Ascending aorta (tissue), 2 donors: ENCODE measurements around the gene GRIA4. TPM values are rescaled to one million over a fixed set of nuclear protein-coding genes. Genes with fewer than 3 reads are reported as not detected.

Source experiments
- DNase-seq, 2 donors: peaks; one replicate each; pipeline ENCODE4 v3.0.0-alpha.2; 2019; ENCODE audit warnings: low spot score in 2 of 2
- H3K27ac ChIP-seq, 2 donors: fragments of 200-600 bp; sonication (generic); one replicate each; pipeline ENCODE4 v1.5.1; 2016 to 2017; ENCODE audit warnings: mild to moderate bottlenecking in 1 of 2
- H3K27me3 ChIP-seq: fragments of 200-600 bp; sonication (generic); one replicate; pipeline ENCODE4 v1.5.1; 2017
- H3K36me3 ChIP-seq, 2 donors: fragments of 200-600 bp; sonication (generic); one replicate each; pipeline ENCODE4 v1.5.1; 2016
- H3K4me1 ChIP-seq, 2 donors: fragments of 200-600 bp; sonication (generic); one replicate each; pipeline ENCODE4 v1.5.1; 2016 to 2017; ENCODE audit warnings: mild to moderate bottlenecking in 1 of 2
- H3K4me3 ChIP-seq, 2 donors: fragments of 200-600 bp; sonication (generic); one replicate each; pipeline ENCODE4 v1.5.1; 2016 to 2017; ENCODE audit warnings: mild to moderate bottlenecking in 1 of 2
- H3K9me3 ChIP-seq, 2 donors: fragments of 200-600 bp; sonication (generic); one replicate each; pipeline ENCODE4 v1.5.1; 2016
- CTCF ChIP-seq, 3 experiments: fragments of 200-600 bp in 2 of 3; fragments of 450-650 bp in 1 of 3; sonication (generic) in 2 of 3; IDR thresholded peaks; one replicate each; pipeline ENCODE4 v1.5.1; 2016 to 2019; ENCODE audit warnings: antibody characterized with exemption in 3 of 3, mild to moderate bottlenecking in 1 of 3, moderate library complexity in 1 of 3
- intact Hi-C: fragments of 100-400 bp; cut with DNase I; formaldehyde crosslinking; loops from one replicate; pipeline ENCODE4 v1.15.1; 2023
- total RNA-seq: library from RNA; depleted of rRNA; stranded (reverse); fragments of >200 nt; gene quantifications from one replicate; pipeline ENCODE4 v1.1.0, GENCODE V29; 2016

Gene GRIA4
- total RNA-seq, 1 donor from 2014 or later = not detected

- H3K36me3 ChIP-seq = no peaks in the 10 kb centered on the region
- intact Hi-C loops = no loop called here
- no peak overlapping the region for H3K27ac ChIP-seq
- H3K4me1 ChIP-seq = no peaks in the 10 kb centered on the region
- TF ChIP-seq CTCF (IDR thresholded peaks at IDR 0.05) = no peak
- no peak for DNase-seq
- H3K9me3 ChIP-seq = no peaks in the 10 kb centered on the region
- no peak overlapping the region for H3K4me3 ChIP-seq
- no peaks in the 10 kb centered on the region for H3K27me3 ChIP-seq
These were observed 29.7 kb downstream of the GRIA4 start for GRCh38 chr11:105639527-105639926.

- intact Hi-C loops = no loop called here
- Histone ChIP-seq H3K4me3 (no peak overlapping the region), H3K4me1 (no peaks in the 10 kb centered on the region), H3K9me3 (no peaks in the 10 kb centered on the region), H3K27ac (no peak overlapping the region), H3K36me3 (no peaks in the 10 kb centered on the region), H3K27me3 (no peaks in the 10 kb centered on the region)
- no peak for TF ChIP-seq CTCF (IDR thresholded peaks at IDR 0.05)
- DNase-seq = no peak
These were observed 31.6 kb downstream of the GRIA4 start for GRCh38 chr11:105641433-105641832.

GRCh38 chr11:105642870-105643269 lies 33.0 kb downstream of the GRIA4 start:
- no peaks in the 10 kb centered on the region for H3K36me3 ChIP-seq
- no peak for TF ChIP-seq CTCF (IDR thresholded peaks at IDR 0.05)
- no peak for DNase-seq
- H3K4me3 ChIP-seq = no peak overlapping the region
- H3K9me3 ChIP-seq = no peaks in the 10 kb centered on the region
- no peak overlapping the region for H3K27ac ChIP-seq
- no peaks in the 10 kb centered on the region for H3K27me3 ChIP-seq
- intact Hi-C loops = no loop called here
- no peaks in the 10 kb centered on the region for H3K4me1 ChIP-seq

GRCh38 chr11:105644839-105645573 lies 35.1 kb downstream of the GRIA4 start:
- intact Hi-C loops = no loop called here
- H3K9me3 ChIP-seq = no peaks in the 10 kb centered on the region
- no peak for TF ChIP-seq CTCF (IDR thresholded peaks at IDR 0.05)
- no peaks in the 10 kb centered on the region for H3K4me1 ChIP-seq
- no peak overlapping the region for H3K4me3 ChIP-seq
- H3K27ac ChIP-seq = no peak overlapping the region
- DNase-seq = no peak
- H3K36me3 ChIP-seq = no peaks in the 10 kb centered on the region
- no peaks in the 10 kb centered on the region for H3K27me3 ChIP-seq

GRCh38 chr11:105647780-105648179 lies 37.9 kb downstream of the GRIA4 start:
- Histone ChIP-seq H3K27me3 (no peaks in the 10 kb centered on the region), H3K9me3 (no peaks in the 10 kb centered on the region), H3K27ac (no peak overlapping the region), H3K4me3 (no peak overlapping the region), H3K4me1 (no peaks in the 10 kb centered on the region), H3K36me3 (no peaks in the 10 kb centered on the region)
- no peak for DNase-seq
- intact Hi-C loops = no loop called here
- no peak for TF ChIP-seq CTCF (IDR thresholded peaks at IDR 0.05)

GRCh38 chr11:105648762-105649161 lies 38.9 kb downstream of the GRIA4 start:
- no peak overlapping the region for H3K4me3 ChIP-seq
- intact Hi-C loops = no loop called here
- no peaks in the 10 kb centered on the region for H3K27me3 ChIP-seq
- no peaks in the 10 kb centered on the region for H3K4me1 ChIP-seq
- TF ChIP-seq CTCF (IDR thresholded peaks at IDR 0.05) = no peak
- no peaks in the 10 kb centered on the region for H3K36me3 ChIP-seq
- no peaks in the 10 kb centered on the region for H3K9me3 ChIP-seq
- no peak overlapping the region for H3K27ac ChIP-seq
- DNase-seq = no peak
